HepG2 (cell line): ENCODE data around the gene MAST1. TPM values are rescaled to one million over a fixed set of nuclear protein-coding genes. Genes with fewer than 3 reads are reported as not detected.

Experiments
- AFF4 ChIP-seq: sonication (generic); formaldehyde crosslinking; IDR thresholded peaks from 2 replicates; pipeline ENCODE4 v1.4.0; 2020; ENCODE audit warnings: missing genetic modification reagents
- ERF ChIP-seq: IDR thresholded peaks from 2 replicates; pipeline ENCODE4 v1.6.1; 2018; ENCODE audit warnings: missing biosample characterization, missing genetic modification reagents
- FOSL1 ChIP-seq: sonication (generic); formaldehyde crosslinking; IDR thresholded peaks from 2 replicates; pipeline ENCODE4 v1.9.0; 2021; ENCODE audit warnings: missing genetic modification reagents, borderline replicate concordance
- FOXP1 ChIP-seq, 2 experiments: fragments of 450-650 bp in 1 of 2; IDR thresholded peaks; 2 replicates each; pipeline ENCODE4 v1.6.1; 2017 to 2018; ENCODE audit warnings: antibody characterized with exemption in 1 of 2
- HOXA3 ChIP-seq: sonication (generic); formaldehyde crosslinking; IDR thresholded peaks from 2 replicates; pipeline ENCODE4 v1.5.0; 2020; ENCODE audit warnings: missing genetic modification reagents
- ISL2 ChIP-seq: sonication (generic); formaldehyde crosslinking; IDR thresholded peaks from 2 replicates; pipeline ENCODE4 v1.5.0; 2020; ENCODE audit warnings: missing genetic modification reagents
- JUN ChIP-seq: sonication (generic); formaldehyde crosslinking; IDR thresholded peaks from 2 replicates; pipeline ENCODE4 v1.4.0; 2020; ENCODE audit warnings: mild to moderate bottlenecking, missing genetic modification reagents
- JUNB ChIP-seq: sonication (generic); formaldehyde crosslinking; IDR thresholded peaks from 2 replicates; pipeline ENCODE4 v1.8.0; 2022; ENCODE audit warnings: missing genetic modification reagents, mild to moderate bottlenecking, borderline replicate concordance
- MTF1 ChIP-seq: sonication (generic); formaldehyde crosslinking; IDR thresholded peaks from 2 replicates; pipeline ENCODE4 v1.5.0; 2020; ENCODE audit warnings: missing genetic modification reagents
- MXD3 ChIP-seq: IDR thresholded peaks from 2 replicates; pipeline ENCODE4 v1.6.1; 2016; ENCODE audit warnings: mild to moderate bottlenecking, missing biosample characterization, missing genetic modification reagents
- MYNN ChIP-seq: sonication (generic); formaldehyde crosslinking; IDR thresholded peaks from 2 replicates; pipeline ENCODE4 v1.4.0; 2020; ENCODE audit warnings: mild to moderate bottlenecking, low read depth, missing genetic modification reagents
- NFAT5 ChIP-seq: sonication (generic); formaldehyde crosslinking; IDR thresholded peaks from 2 replicates; pipeline ENCODE4 v1.4.0; 2020; ENCODE audit warnings: missing genetic modification reagents
- PHF20 ChIP-seq: sonication (generic); formaldehyde crosslinking; IDR thresholded peaks from 2 replicates; pipeline ENCODE4 v1.5.0; 2020; ENCODE audit warnings: mild to moderate bottlenecking, missing genetic modification reagents
- RFX5 ChIP-seq: IDR thresholded peaks from 2 replicates; pipeline ENCODE4 v1.6.1; 2011; ENCODE audit warnings: low read depth, low read length, improper control_type of control experiment
- SMARCE1 ChIP-seq: fragments of 450-650 bp; IDR thresholded peaks from 2 replicates; pipeline ENCODE4 v1.6.1; 2017; ENCODE audit warnings: borderline replicate concordance
- SSRP1 ChIP-seq: IDR thresholded peaks from 2 replicates; pipeline ENCODE4 v1.6.1; 2016; ENCODE audit warnings: control low read depth
- TGIF2 ChIP-seq: IDR thresholded peaks from 2 replicates; pipeline ENCODE4 v1.6.1; 2016; ENCODE audit warnings: control low read depth, missing compliant biosample characterization
- YY1 ChIP-seq: IDR thresholded peaks from 2 replicates; pipeline ENCODE4 v1.6.1; 2011; ENCODE audit warnings: low read length, low read depth, moderate library complexity, mild to moderate bottlenecking; ENCODE audit not compliant: insufficient read depth, insufficient replicate concordance
- ZBTB7B ChIP-seq: sonication (generic); formaldehyde crosslinking; IDR thresholded peaks from 2 replicates; pipeline ENCODE4 v1.4.0; 2020; ENCODE audit warnings: missing genetic modification reagents
- ZFP1 ChIP-seq: IDR thresholded peaks from 2 replicates; pipeline ENCODE4 v1.6.1; 2016
- ZFP62 ChIP-seq: sonication (generic); formaldehyde crosslinking; IDR thresholded peaks from 2 replicates; pipeline ENCODE4 v1.4.0; 2020; ENCODE audit warnings: missing genetic modification reagents
- ZSCAN31 ChIP-seq: sonication (generic); formaldehyde crosslinking; IDR thresholded peaks from 2 replicates; pipeline ENCODE4 v1.5.0; 2020; ENCODE audit warnings: low read depth, mild to moderate bottlenecking, missing genetic modification reagents
- polyA plus RNA-seq, 8 experiments: library from polyadenylated mRNA; depleted of rRNA in 3 of 8; stranded (reverse) in 7 of 8; unstranded in 1 of 8; fragments of >200 nt; fragmentation: Illumina TruSeq in 4 of 8; extraction: Trizol in 4 of 8; gene quantifications; 2 replicates each; pipeline versions ENCODE4 v1.2.1 to v1.2.3, GENCODE V29; 2011 to 2016; ENCODE audit warnings: low read depth in 4 of 8, missing spikeins in 1 of 8, mixed read lengths in 1 of 8; ENCODE audit not compliant: insufficient read depth in 1 of 8
- total RNA-seq, 5 experiments: library from RNA; depleted of rRNA; stranded (reverse); fragments of >200 nt; fragmentation: Illumina TruSeq; extraction: Trizol; gene quantifications; 2 replicates each; pipeline ENCODE4 v1.2.3, GENCODE V29; 2016; ENCODE audit warnings: low read depth in 1 of 5

The MAST1 gene
- total and polyA plus RNA-seq, 2 of the 13 experiments (the other 11 are each of a cell fraction or from before 2014, with no cell fraction given): 0.73 to 4.7 TPM

- TF ChIP-seq FOXP1 (IDR thresholded peaks at IDR 0.05): no peak
- no peak for TF ChIP-seq FOXP1 (CRISPR knock-in tag; IDR thresholded peaks at IDR 0.05)
- peak; percentile 36; the same call in 1 of the 2 replicates for TF ChIP-seq ISL2 (CRISPR knock-in tag)
- TF ChIP-seq SMARCE1: no peak
- no peak for TF ChIP-seq SSRP1 (CRISPR knock-in tag)
- no peak for TF ChIP-seq FOSL1
- TF ChIP-seq MTF1 (CRISPR knock-in tag): no peak
- TF ChIP-seq PHF20 (CRISPR knock-in tag): peak; percentile 66
- TF ChIP-seq NFAT5 (CRISPR knock-in tag): no peak
- no peak for TF ChIP-seq MYNN (CRISPR knock-in tag)
- peak; percentile 74 for TF ChIP-seq YY1
- TF ChIP-seq TGIF2 (CRISPR knock-in tag): peak; percentile 41; the same call in 1 of the 2 replicates
- no peak for TF ChIP-seq JUNB (CRISPR knock-in tag)
- no peak for TF ChIP-seq ZFP62
- no peak for TF ChIP-seq RFX5
- no peak for TF ChIP-seq AFF4 (CRISPR knock-in tag)
- TF ChIP-seq HOXA3 (CRISPR knock-in tag): peak; percentile 63
- TF ChIP-seq JUN (CRISPR knock-in tag): 0 out of 2 replicates have a peak, but pooled peaks have one; percentile 53
- peak; percentile 66 for TF ChIP-seq ERF
- TF ChIP-seq ZSCAN31 (CRISPR knock-in tag): 0 out of 2 replicates have a peak, but pooled peaks have one; percentile 49
- TF ChIP-seq ZFP1 (CRISPR knock-in tag): no peak
- TF ChIP-seq ZBTB7B (CRISPR knock-in tag): no peak; the same call in 1 of the 2 replicates
- peak; percentile 54; the same call in 1 of the 2 replicates for TF ChIP-seq MXD3 (CRISPR knock-in tag)
Measured at GRCh38 chr19:12792051-12792852, 46.1 kb upstream of the MAST1 start (continued).
